Sigmoid colon (tissue), 7 donors: ENCODE data around the gene MYO7B. TPM values are rescaled to one million over a fixed set of nuclear protein-coding genes. Genes with fewer than 3 reads are reported as not detected.

ENCODE experiments used
- DNase-seq: peaks from one replicate; pipeline ENCODE4 v3.0.0-alpha.2; 2019
- H3K27ac ChIP-seq, 4 donors: fragments of 200-600 bp; sonication (generic); one replicate each; pipeline ENCODE4 v1.5.1; 2016 to 2019; ENCODE audit warnings: mild to moderate bottlenecking in 1 of 4
- H3K27me3 ChIP-seq, 3 donors: fragments of 200-600 bp; sonication (generic); one replicate each; pipeline ENCODE4 v1.5.1; 2019; ENCODE audit warnings: mild to moderate bottlenecking in 1 of 3
- H3K36me3 ChIP-seq, 4 donors: fragments of 200-600 bp; sonication (generic); one replicate each; pipeline ENCODE4 v1.5.1; 2016 to 2019
- H3K4me1 ChIP-seq, 4 donors: fragments of 200-600 bp; sonication (generic); one replicate each; pipeline ENCODE4 v1.5.1; 2017 to 2019
- H3K4me3 ChIP-seq, 4 donors: fragments of 200-600 bp; sonication (generic); one replicate each; pipeline ENCODE4 v1.5.1; 2017 to 2019; ENCODE audit warnings: mild to moderate bottlenecking in 2 of 4, moderate library complexity in 1 of 4
- H3K9me3 ChIP-seq, 4 donors: fragments of 200-600 bp in 3 of 4; sonication (generic) in 3 of 4; one replicate each; pipeline versions ENCODE4 v1.5.1 to v1.6.1; 2013 to 2019
- EP300 ChIP-seq, 4 donors: sonication (generic); formaldehyde crosslinking; IDR thresholded peaks; one replicate each; pipeline ENCODE4 v1.6.1; 2017; ENCODE audit warnings: antibody characterized with exemption in 4 of 4
- POLR2A ChIP-seq, 2 donors: fragments of 450-650 bp; IDR thresholded peaks; one replicate each; pipeline ENCODE4 v1.6.1; 2016; ENCODE audit warnings: antibody characterized with exemption in 2 of 2, mild to moderate bottlenecking in 2 of 2, moderate library complexity in 2 of 2
- POLR2AphosphoS5 ChIP-seq, 4 donors: sonication (generic); formaldehyde crosslinking; IDR thresholded peaks; one replicate each; pipeline ENCODE4 v1.6.1; 2017; ENCODE audit warnings: antibody characterized with exemption in 4 of 4
- WGBS, 2 donors: extraction: QIAGEN DNeasy Blood & Tissue Kit; methylation state at CpG; one replicate each; pipeline ENCODE4 v1.1.7; 2013; 5-methylcytosine and 5-hydroxymethylcytosine counted together
- intact Hi-C: fragments of 100-400 bp; cut with DNase I; formaldehyde crosslinking; loops from one replicate; pipeline ENCODE4 v1.15.1; 2023
- polyA plus RNA-seq, 3 donors: library from polyadenylated mRNA; stranded (reverse); fragments of 200-250 nt; gene quantifications; one replicate each; pipeline ENCODE4 v1.2.3, GENCODE V29; 2013
- total RNA-seq, 4 donors: library from RNA; depleted of rRNA; stranded (reverse); fragments of >200 nt; gene quantifications; one replicate each; pipeline ENCODE4 v1.1.0, GENCODE V29; 2016
- TF ChIP-seq, protein P1 (sequence below), 4 experiments: fragments of 450-650 bp in 3 of 4; fragments of 200-600 bp in 1 of 4; IDR thresholded peaks; one replicate each; pipeline ENCODE4 v1.5.1; 2016 to 2019; ENCODE audit warnings: antibody characterized with exemption in 4 of 4, mild to moderate bottlenecking in 3 of 4, moderate library complexity in 2 of 4
- donor health status: healthy with polysubstance abuse.
- donor health status: Bipolar disorder and iron deficiency.
- donor health status: healthy.

Gene MYO7B
- total and polyA plus RNA-seq, 7 donors: 0.54 to 128 (median 30.3) TPM; not detected in 1

DNA sequence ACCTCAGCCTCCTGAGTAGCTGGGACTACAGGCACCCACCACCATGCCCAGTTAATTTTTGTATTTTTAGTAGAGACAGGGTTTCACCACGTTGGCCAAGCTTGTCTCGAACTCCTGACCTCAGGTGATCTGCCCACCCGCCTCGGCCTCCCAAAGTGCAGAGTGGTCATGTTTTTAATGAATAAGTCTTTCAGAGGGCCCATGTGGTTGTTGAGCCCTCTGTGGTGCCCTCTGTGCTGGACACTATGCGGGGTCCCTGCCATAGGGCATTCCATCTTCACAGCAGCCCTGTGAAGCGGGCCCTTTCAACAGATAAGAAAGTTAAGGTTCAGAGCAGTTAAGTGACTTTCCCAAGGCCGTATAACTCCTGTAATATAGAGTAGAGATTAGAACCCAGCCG is 25.9 kb downstream of the MYO7B start:
- WGBS, 2 donors: 83 to 88% methylated on average over 8 of the region's 8 CpGs
- intact Hi-C loops: no loop called here
- no peak for DNase-seq

GRCh38 chr2:127562936-127563335 is 27.5 kb downstream of the MYO7B start:
- Histone ChIP-seq H3K36me3 (no peaks in the 10 kb centered on the region), H3K27me3 (no peaks in the 10 kb centered on the region), H3K27ac (no peak overlapping the region), H3K4me3 (no peak overlapping the region), H3K4me1 (no peaks in the 10 kb centered on the region), H3K9me3 (no peaks in the 10 kb centered on the region)
- no peak for DNase-seq
- intact Hi-C loops: no loop called here
- TF ChIP-seq POLR2A (IDR thresholded peaks at IDR 0.05): no peak
- TF ChIP-seq, protein P1, sequence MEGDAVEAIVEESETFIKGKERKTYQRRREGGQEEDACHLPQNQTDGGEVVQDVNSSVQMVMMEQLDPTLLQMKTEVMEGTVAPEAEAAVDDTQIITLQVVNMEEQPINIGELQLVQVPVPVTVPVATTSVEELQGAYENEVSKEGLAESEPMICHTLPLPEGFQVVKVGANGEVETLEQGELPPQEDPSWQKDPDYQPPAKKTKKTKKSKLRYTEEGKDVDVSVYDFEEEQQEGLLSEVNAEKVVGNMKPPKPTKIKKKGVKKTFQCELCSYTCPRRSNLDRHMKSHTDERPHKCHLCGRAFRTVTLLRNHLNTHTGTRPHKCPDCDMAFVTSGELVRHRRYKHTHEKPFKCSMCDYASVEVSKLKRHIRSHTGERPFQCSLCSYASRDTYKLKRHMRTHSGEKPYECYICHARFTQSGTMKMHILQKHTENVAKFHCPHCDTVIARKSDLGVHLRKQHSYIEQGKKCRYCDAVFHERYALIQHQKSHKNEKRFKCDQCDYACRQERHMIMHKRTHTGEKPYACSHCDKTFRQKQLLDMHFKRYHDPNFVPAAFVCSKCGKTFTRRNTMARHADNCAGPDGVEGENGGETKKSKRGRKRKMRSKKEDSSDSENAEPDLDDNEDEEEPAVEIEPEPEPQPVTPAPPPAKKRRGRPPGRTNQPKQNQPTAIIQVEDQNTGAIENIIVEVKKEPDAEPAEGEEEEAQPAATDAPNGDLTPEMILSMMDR (IDR thresholded peaks at IDR 0.05): no peak
- WGBS, 2 donors: 74 to 89% methylated on average over 2 of the region's 2 CpGs

More for the DNA sequence above, 25.9 kb downstream of the MYO7B start:
- Histone ChIP-seq H3K9me3 (peaks cover 0 to 4% (median 0%) of the 10 kb centered on the region in 4 donors), H3K4me3 (no peak overlapping the region), H3K4me1 (no peaks in the 10 kb centered on the region), H3K27ac (no peak overlapping the region), H3K36me3 (no peaks in the 10 kb centered on the region), H3K27me3 (no peaks in the 10 kb centered on the region)
- no peak for TF ChIP-seq POLR2A (IDR thresholded peaks at IDR 0.05)
- TF ChIP-seq POLR2AphosphoS5 (IDR thresholded peaks at IDR 0.05): no peak
- TF ChIP-seq, protein P1 (IDR thresholded peaks at IDR 0.05): no peak
- no peak for TF ChIP-seq EP300 (IDR thresholded peaks at IDR 0.05)

- DNase-seq: peak; percentile 25
- WGBS, 2 donors: 75 to 76% methylated on average over 14 of the region's 14 CpGs
These were observed 28.3 kb downstream of the MYO7B start for GRCh38 chr2:127563458-127564428.

GRCh38 chr2:127564429-127565260 is 29.2 kb downstream of the MYO7B start:
- Histone ChIP-seq H3K4me3 (no peak overlapping the region), H3K27me3 (no peaks in the 10 kb centered on the region), H3K27ac (no peak overlapping the region), H3K9me3 (no peaks in the 10 kb centered on the region), H3K4me1 (peaks cover 0 to 7% (median 3%) of the 10 kb centered on the region in 4 donors), H3K36me3 (no peaks in the 10 kb centered on the region)
- DNase-seq: peak; percentile 33
- no peak for TF ChIP-seq POLR2AphosphoS5 (IDR thresholded peaks at IDR 0.05)
- TF ChIP-seq EP300 (IDR thresholded peaks at IDR 0.05): no peak
- TF ChIP-seq, protein P1 (IDR thresholded peaks at IDR 0.05): no peak
- TF ChIP-seq POLR2A (IDR thresholded peaks at IDR 0.05): no peak
- WGBS, 2 donors: 90 to 94% methylated on average over 11 of the region's 11 CpGs
- intact Hi-C loops: no loop called here

More at GRCh38 chr2:127563458-127564428, 28.3 kb downstream of the MYO7B start:
- Histone ChIP-seq H3K27ac (no peak overlapping the region), H3K9me3 (no peaks in the 10 kb centered on the region), H3K27me3 (no peaks in the 10 kb centered on the region), H3K36me3 (no peaks in the 10 kb centered on the region), H3K4me1 (peaks cover 0 to under 1% (median 0%) of the 10 kb centered on the region in 4 donors), H3K4me3 (no peak overlapping the region)
- intact Hi-C loops: no loop called here
- no peak for TF ChIP-seq EP300 (IDR thresholded peaks at IDR 0.05)
- TF ChIP-seq POLR2AphosphoS5 (IDR thresholded peaks at IDR 0.05): no peak
